GM19397 (cell line): ENCODE results near the gene AHCTF1.

ENCODE experiments used
- ATAC-seq: cut with Tn5 transposase; IDR thresholded peaks from one replicate; pipeline ENCODE4 v1.9.1; 2021; ENCODE audit warnings: mild to moderate bottlenecking, moderate library complexity; ENCODE audit not compliant: unreplicated experiment

Gene AHCTF1

GRCh38 chr1:246801241-246802020 is 130.3 kb downstream of the AHCTF1 start:
- no peak for ATAC-seq

- ATAC-seq: no peak
Observed at GRCh38 chr1:246800756-246801155, 131.0 kb downstream of the AHCTF1 start.

GRCh38 chr1:246800356-246800755 is 131.4 kb downstream of the AHCTF1 start:
- ATAC-seq: no peak

GRCh38 chr1:246798606-246799496 is 132.9 kb downstream of the AHCTF1 start:
- ATAC-seq: no peak

- ATAC-seq: no peak
Observed at GRCh38 chr1:246798107-246798506, 133.6 kb downstream of the AHCTF1 start.

GRCh38 chr1:246797597-246797996 is 134.2 kb downstream of the AHCTF1 start:
- ATAC-seq: no peak

- no peak for ATAC-seq
Observed at GRCh38 chr1:246797157-246797556, 134.6 kb downstream of the AHCTF1 start.

GRCh38 chr1:246795906-246796694 is 135.6 kb downstream of the AHCTF1 start:
- ATAC-seq: no peak

GRCh38 chr1:246794828-246795671 is 136.7 kb downstream of the AHCTF1 start:
- ATAC-seq: no peak

GRCh38 chr1:246794048-246794827 is 137.5 kb downstream of the AHCTF1 start:
- ATAC-seq: no peak

GRCh38 chr1:246793356-246793896 is 138.3 kb downstream of the AHCTF1 start:
- ATAC-seq: no peak

- no peak for ATAC-seq
Observed at GRCh38 chr1:246792603-246793002, 139.1 kb downstream of the AHCTF1 start.

GRCh38 chr1:246791303-246791918 is 140.3 kb downstream of the AHCTF1 start:
- no peak for ATAC-seq

GRCh38 chr1:246790833-246791232 is 140.9 kb downstream of the AHCTF1 start:
- no peak for ATAC-seq

- no peak for ATAC-seq
Observed at GRCh38 chr1:246790364-246790763, 141.4 kb downstream of the AHCTF1 start.

GRCh38 chr1:246789454-246790339 is 142.1 kb downstream of the AHCTF1 start:
- ATAC-seq: no peak
